GM23338 (cell line): ENCODE data around the gene BAAT. TPM values are rescaled to one million over a fixed set of nuclear protein-coding genes. Genes with fewer than 3 reads are reported as not detected.

ENCODE experiments used
- ATAC-seq: fragments of 200-7000 bp; cut with Tn5 transposase; 3 replicates; pipeline ENCODE4 v1.9.1; 2020
- DNase-seq: peaks from one replicate; pipeline ENCODE4 v3.0.0-alpha.2; 2015; ENCODE audit warnings: low spot score
- H2AFZ ChIP-seq: fragments of 200-600 bp; sonication (generic); 2 replicates; pipeline ENCODE4 v1.8.0; 2016; ENCODE audit warnings: antibody characterized with exemption, mild to moderate bottlenecking, moderate library complexity
- H3F3A ChIP-seq: fragments of 200-600 bp; sonication (generic); replicated peaks from 2 replicates; pipeline ENCODE4 v1.8.0; 2017; ENCODE audit warnings: antibody characterized with exemption, mixed run types, low read depth
- H3K27ac ChIP-seq: fragments of 200-600 bp; sonication (generic); 2 replicates; pipeline ENCODE4 v1.6.1; 2016; ENCODE audit warnings: low read depth
- H3K27me3 ChIP-seq: fragments of 200-600 bp; sonication (generic); 2 replicates; pipeline ENCODE4 v1.8.0; 2016; ENCODE audit warnings: mild to moderate bottlenecking, mixed run types, moderate library complexity; ENCODE audit not compliant: insufficient read depth
- H3K36me3 ChIP-seq: fragments of 200-600 bp; sonication (generic); 2 replicates; pipeline ENCODE4 v1.8.0; 2016; ENCODE audit warnings: mild to moderate bottlenecking; ENCODE audit not compliant: insufficient read depth
- H3K4me1 ChIP-seq: fragments of 200-600 bp; sonication (generic); 2 replicates; pipeline ENCODE4 v1.8.0; 2016; ENCODE audit warnings: mild to moderate bottlenecking, moderate library complexity; ENCODE audit not compliant: insufficient read depth
- H3K4me2 ChIP-seq: fragments of 200-600 bp; sonication (generic); 2 replicates; pipeline ENCODE4 v1.7.1; 2017; ENCODE audit warnings: mixed run types
- H3K4me3 ChIP-seq: fragments of 200-600 bp; sonication (generic); 2 replicates; pipeline ENCODE4 v1.6.1; 2016; ENCODE audit warnings: mixed run types
- H3K79me2 ChIP-seq: fragments of 200-600 bp; sonication (generic); replicated peaks from 2 replicates; pipeline ENCODE4 v1.8.0; 2017; ENCODE audit warnings: mild to moderate bottlenecking; ENCODE audit not compliant: insufficient read depth
- H3K9me2 ChIP-seq: fragments of 200-600 bp; sonication (generic); 2 replicates; pipeline ENCODE4 v1.8.0; 2017; ENCODE audit not compliant: insufficient read depth
- H4K20me1 ChIP-seq: fragments of 200-600 bp; sonication (generic); replicated peaks from 2 replicates; pipeline ENCODE4 v1.8.0; 2017; ENCODE audit warnings: mild to moderate bottlenecking; ENCODE audit not compliant: insufficient read depth
- H3K27ac Mint-ChIP-seq: 2 replicates; pipeline ENCODE4 v1.8.0; 2020; ENCODE audit warnings: inconsistent platforms, mild to moderate bottlenecking, moderate library complexity, mixed read lengths
- H3K27me3 Mint-ChIP-seq: 3 replicates; pipeline ENCODE4 v1.8.0; 2022; ENCODE audit warnings: low read depth, mild to moderate bottlenecking, moderate library complexity, mixed read lengths, inconsistent platforms; ENCODE audit not compliant: insufficient read depth, poor library complexity
- H3K36me3 Mint-ChIP-seq: 3 replicates; pipeline ENCODE4 v1.8.0; 2021; ENCODE audit warnings: low read depth, mild to moderate bottlenecking, inconsistent platforms, moderate library complexity, mixed read lengths
- H3K4me1 Mint-ChIP-seq: 3 replicates; pipeline ENCODE4 v1.8.0; 2020; ENCODE audit warnings: mild to moderate bottlenecking, inconsistent platforms, mixed read lengths
- H3K4me3 Mint-ChIP-seq: 3 replicates; pipeline ENCODE4 v1.8.0; 2021; ENCODE audit warnings: moderate library complexity, mild to moderate bottlenecking, inconsistent platforms, mixed read lengths
- H3K9me3 Mint-ChIP-seq: 3 replicates; pipeline ENCODE4 v1.8.0; 2020; ENCODE audit warnings: moderate library complexity, mild to moderate bottlenecking, inconsistent platforms, mixed read lengths
- CREB1 ChIP-seq: fragments of 250-450 bp; sonication (Bioruptor Pico); IDR thresholded peaks from 2 replicates; pipeline ENCODE4 v1.5.0; 2020; ENCODE audit warnings: low read depth, mild to moderate bottlenecking, moderate library complexity
- ETS1 ChIP-seq: IDR thresholded peaks from 2 replicates; pipeline ENCODE4 v1.6.1; 2016; ENCODE audit warnings: antibody characterized with exemption
- EZH2 ChIP-seq: fragments of 200-600 bp; sonication (generic); IDR thresholded peaks from one replicate; pipeline ENCODE4 v1.8.0; 2017; ENCODE audit warnings: antibody characterized with exemption, mild to moderate bottlenecking, low read depth; ENCODE audit not compliant: unreplicated experiment
- EZH2phosphoT487 ChIP-seq: fragments of 200-600 bp; sonication (generic); IDR thresholded peaks from one replicate; pipeline ENCODE4 v1.8.1; 2018; ENCODE audit warnings: antibody characterized with exemption; ENCODE audit not compliant: unreplicated experiment
- POLR2AphosphoS5 ChIP-seq: IDR thresholded peaks from 2 replicates; pipeline ENCODE4 v1.6.1; 2016; ENCODE audit warnings: antibody characterized with exemption, low read depth
- REST ChIP-seq: IDR thresholded peaks from one replicate; pipeline ENCODE4 v1.6.1; 2018; ENCODE audit warnings: antibody characterized with exemption; ENCODE audit not compliant: unreplicated experiment
- STAT1 ChIP-seq: IDR thresholded peaks from one replicate; pipeline ENCODE4 v1.6.1; 2016; ENCODE audit warnings: antibody characterized with exemption; ENCODE audit not compliant: unreplicated experiment
- ZNF114 ChIP-seq: fragments of 250-450 bp; sonication (Bioruptor Pico); IDR thresholded peaks from 2 replicates; pipeline ENCODE4 v1.5.0; 2020; ENCODE audit warnings: mild to moderate bottlenecking, moderate library complexity
- ZNF331 ChIP-seq: fragments of 250-450 bp; sonication (Bioruptor Pico); IDR thresholded peaks from 2 replicates; pipeline ENCODE4 v1.5.0; 2020; ENCODE audit warnings: low read depth, mild to moderate bottlenecking, moderate library complexity
- ZNF462 ChIP-seq: fragments of 250-450 bp; sonication (Bioruptor Pico); IDR thresholded peaks from 2 replicates; pipeline ENCODE4 v1.5.0; 2020; ENCODE audit warnings: mild to moderate bottlenecking, moderate library complexity
- polyA plus RNA-seq: library from polyadenylated mRNA; unstranded; fragments of >200 nt; fragmentation: Nextera tagmentation; extraction: Ambion mirVana; gene quantifications from 2 replicates; pipeline ENCODE4 v1.2.1, GENCODE V29; 2016
- total RNA-seq: library from RNA; depleted of rRNA; stranded (reverse); fragments of >200 nt; shearing (Covaris generic); gene quantifications from 2 replicates; pipeline ENCODE4 v1.2.3, GENCODE V29; 2014

BAAT gene
- total and polyA plus RNA-seq, 2 experiments from 2014 or later = 0.08 to 0.14 TPM

- no peak for TF ChIP-seq REST
Measured at GRCh38 chr9:101315112-101315450, 69.7 kb downstream of the BAAT start (continued).

- H3K4me3 Mint-ChIP-seq = no peak overlapping the region
- Histone ChIP-seq H3F3A (no peaks in the 10 kb centered on the region), H3K27me3 (no peaks in the 10 kb centered on the region), H2AFZ (no peak overlapping the region), H3K79me2 (no peaks in the 10 kb centered on the region), H3K9me2 (no peaks in the 10 kb centered on the region), H3K27ac (no peak overlapping the region), H3K4me1 (no peaks in the 10 kb centered on the region), H3K4me3 (no peak overlapping the region), H3K4me2 (no peak overlapping the region), H4K20me1 (no peaks in the 10 kb centered on the region), H3K36me3 (no peaks in the 10 kb centered on the region)
- ATAC-seq (no peak), DNase-seq (no peak)
- no peaks in the 10 kb centered on the region; the same call in 2 of the 3 replicates for H3K36me3 Mint-ChIP-seq
- no peaks in the 10 kb centered on the region for H3K4me1 Mint-ChIP-seq
- no peaks in the 10 kb centered on the region for H3K9me3 Mint-ChIP-seq
- peaks cover 2% of the 10 kb centered on the region for H3K27me3 Mint-ChIP-seq
- H3K27ac Mint-ChIP-seq = no peak overlapping the region
- no peak for TF ChIP-seq REST
- TF ChIP-seq POLR2AphosphoS5 = no peak
- TF ChIP-seq ZNF462 (CRISPR knock-in tag) = no peak
- TF ChIP-seq EZH2phosphoT487 = no peak
- no peak for TF ChIP-seq ZNF114 (CRISPR knock-in tag)
- TF ChIP-seq CREB1 = no peak
- TF ChIP-seq EZH2 = no peak
- no peak for TF ChIP-seq ETS1
- no peak for TF ChIP-seq STAT1
- no peak for TF ChIP-seq ZNF331 (CRISPR knock-in tag)
Measured at GRCh38 chr9:101312661-101313060, 72.1 kb downstream of the BAAT start.
